Frontal cortex (tissue), 4 donors: Measurements from ENCODE around the gene QRFPR. TPM values are rescaled to one million over a fixed set of nuclear protein-coding genes. Genes with fewer than 3 reads are reported as not detected.
"Not testable (repeated sequence)": the region's sequence is repeated elsewhere in the genome, so short reads cannot be mapped to it uniquely, and the experiment has no call there.

Experiments
- DNase-seq, 2 donors: peaks; one replicate each; pipeline ENCODE4 v3.0.0; 2012; ENCODE audit warnings: low spot score in 2 of 2
- FAIRE-seq: peaks from 2 replicates; lab custom pipeline; 2012; peaks lifted over from hg19 to GRCh38; lab: Jason Lieb, UNC
- total RNA-seq: library from RNA; depleted of rRNA; stranded (reverse); fragments of >200 nt; gene quantifications from one replicate; pipeline ENCODE4 v1.2.3, GENCODE V29; 2014
- donor health status: control.
- donor health status: control.
- donor health status: control.

Gene QRFPR
- total RNA-seq = 1.6 TPM

GRCh38 chr4:121380776-121381462, at the start of gene QRFPR:
TSS of gene QRFPR (minus strand) at chr4:121381018. CDS start at chr4:121380647, 371 bp downstream.
- DNase-seq (no peak), FAIRE-seq (no peak)

GRCh38 chr4:121428721-121429120, 47.9 kb upstream of the QRFPR start:
- DNase-seq (no peak), FAIRE-seq (no peak)

GRCh38 chr4:121421594-121421993, 40.8 kb upstream of the QRFPR start:
- no peak for DNase-seq
- FAIRE-seq = no peak

- no peak for FAIRE-seq
- DNase-seq = no peak
Measured at GRCh38 chr4:121411151-121411744, 30.4 kb upstream of the QRFPR start.

GRCh38 chr4:121408567-121408966, 27.7 kb upstream of the QRFPR start:
- not testable (repeated sequence) for DNase-seq, FAIRE-seq

GRCh38 chr4:121400632-121401031, 19.8 kb upstream of the QRFPR start:
- DNase-seq = no peak
- FAIRE-seq = no peak

GRCh38 chr4:121397941-121398601, 17.3 kb upstream of the QRFPR start:
- DNase-seq (no peak), FAIRE-seq (no peak)

- DNase-seq (no peak), FAIRE-seq (no peak)
Measured at GRCh38 chr4:121397434-121397833, 16.6 kb upstream of the QRFPR start.

- no peak for FAIRE-seq
- DNase-seq = no peak
Measured at GRCh38 chr4:121392426-121393086, 11.7 kb upstream of the QRFPR start.

GRCh38 chr4:121390335-121390734, 9.5 kb upstream of the QRFPR start:
- FAIRE-seq (no peak), DNase-seq (no peak)

- DNase-seq = no peak
- FAIRE-seq = no peak
Measured at GRCh38 chr4:121379276-121379675, 1.5 kb downstream of the QRFPR start.

GRCh38 chr4:121377076-121377475, 3.7 kb downstream of the QRFPR start:
- FAIRE-seq = no peak
- DNase-seq = no peak

- DNase-seq (no peak), FAIRE-seq (no peak)
Measured at GRCh38 chr4:121376556-121376955, 4.3 kb downstream of the QRFPR start.

GRCh38 chr4:121376097-121376496, 4.7 kb downstream of the QRFPR start:
- no peak for DNase-seq
- no peak for FAIRE-seq

GRCh38 chr4:121375262-121375661, 5.6 kb downstream of the QRFPR start:
- no peak for DNase-seq

GRCh38 chr4:121373841-121374240, 7.0 kb downstream of the QRFPR start:
- FAIRE-seq = no peak
- no peak for DNase-seq

More at GRCh38 chr4:121375262-121375661, 5.6 kb downstream of the QRFPR start:
- no peak for FAIRE-seq

GRCh38 chr4:121370729-121371325, 10.0 kb downstream of the QRFPR start:
- peak; percentile 74 for FAIRE-seq
- no peak for DNase-seq

- no peak for FAIRE-seq
Measured at GRCh38 chr4:121360495-121360894, 20.3 kb downstream of the QRFPR start.

GRCh38 chr4:121358473-121358872, 22.3 kb downstream of the QRFPR start:
- DNase-seq (no peak), FAIRE-seq (no peak)

More at GRCh38 chr4:121360495-121360894, 20.3 kb downstream of the QRFPR start:
- DNase-seq = no peak

- DNase-seq (no peak), FAIRE-seq (no peak)
Measured at GRCh38 chr4:121353213-121353612, 27.6 kb downstream of the QRFPR start.
